ENCODE results near the gene LRRC55. TPM values are rescaled to one million over a fixed set of nuclear protein-coding genes. Genes with fewer than 3 reads are reported as not detected.

LRRC55 gene
- total RNA-seq, 1 experiment from 2014 or later: not detected

DNA sequence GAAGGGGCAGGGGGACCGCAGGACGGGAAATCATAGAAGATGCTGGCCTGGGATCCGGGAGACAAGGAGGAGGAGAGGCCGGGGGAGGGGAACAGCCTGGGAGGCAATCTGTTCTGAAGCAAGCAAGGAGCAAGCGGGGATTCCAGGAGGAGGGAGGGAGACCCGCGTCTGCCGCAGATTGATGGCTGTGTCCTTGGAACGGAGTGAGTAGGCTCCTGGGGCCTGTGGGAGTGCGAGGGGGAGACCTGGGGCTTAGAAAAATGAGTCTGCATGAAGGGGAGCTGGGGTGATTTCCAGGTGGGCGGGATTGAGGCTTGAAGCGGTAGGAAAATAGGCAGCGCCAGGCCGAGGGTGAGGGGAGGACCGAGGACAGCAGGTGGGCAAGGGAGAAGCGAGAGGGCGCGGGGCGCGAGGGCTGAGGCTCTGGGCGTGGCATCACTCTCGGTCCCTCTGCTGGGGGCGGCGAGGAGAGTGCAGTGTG lies 1.6 kb upstream of the LRRC55 start:
- H3K27me3 ChIP-seq (ENCODE audit: control insufficient read depth, insufficient read depth, low read length): peaks cover 9% of the 10 kb centered on the region; the same call in 1 of the 2 replicates
- no peak overlapping the region for H3K27ac ChIP-seq (ENCODE audit: low read length)
- DNase-seq (ENCODE audit: low read depth, low spot score) (no peak), ATAC-seq (no peak)
- POLR2A ChIA-PET: no interaction called here
- no peak overlapping the region for H3K4me3 ChIP-seq (ENCODE audit: low read depth in 2 of 2, low read length in 2 of 2)
- TF ChIP-seq POLR2AphosphoS5 (IDR thresholded peaks at IDR 0.05; ENCODE audit: low read depth, low read length) (no peak), TCF7L2 (IDR thresholded peaks at IDR 0.05; ENCODE audit: low read depth, low read length) (no peak), SIN3A (IDR thresholded peaks at IDR 0.05; ENCODE audit: borderline replicate concordance, insufficient read depth, low read depth, low read length) (no peak)
- TF ChIP-seq, protein P1, sequence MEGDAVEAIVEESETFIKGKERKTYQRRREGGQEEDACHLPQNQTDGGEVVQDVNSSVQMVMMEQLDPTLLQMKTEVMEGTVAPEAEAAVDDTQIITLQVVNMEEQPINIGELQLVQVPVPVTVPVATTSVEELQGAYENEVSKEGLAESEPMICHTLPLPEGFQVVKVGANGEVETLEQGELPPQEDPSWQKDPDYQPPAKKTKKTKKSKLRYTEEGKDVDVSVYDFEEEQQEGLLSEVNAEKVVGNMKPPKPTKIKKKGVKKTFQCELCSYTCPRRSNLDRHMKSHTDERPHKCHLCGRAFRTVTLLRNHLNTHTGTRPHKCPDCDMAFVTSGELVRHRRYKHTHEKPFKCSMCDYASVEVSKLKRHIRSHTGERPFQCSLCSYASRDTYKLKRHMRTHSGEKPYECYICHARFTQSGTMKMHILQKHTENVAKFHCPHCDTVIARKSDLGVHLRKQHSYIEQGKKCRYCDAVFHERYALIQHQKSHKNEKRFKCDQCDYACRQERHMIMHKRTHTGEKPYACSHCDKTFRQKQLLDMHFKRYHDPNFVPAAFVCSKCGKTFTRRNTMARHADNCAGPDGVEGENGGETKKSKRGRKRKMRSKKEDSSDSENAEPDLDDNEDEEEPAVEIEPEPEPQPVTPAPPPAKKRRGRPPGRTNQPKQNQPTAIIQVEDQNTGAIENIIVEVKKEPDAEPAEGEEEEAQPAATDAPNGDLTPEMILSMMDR (IDR thresholded peaks at IDR 0.05): no peak
- TF ChIP-seq, protein P2, sequence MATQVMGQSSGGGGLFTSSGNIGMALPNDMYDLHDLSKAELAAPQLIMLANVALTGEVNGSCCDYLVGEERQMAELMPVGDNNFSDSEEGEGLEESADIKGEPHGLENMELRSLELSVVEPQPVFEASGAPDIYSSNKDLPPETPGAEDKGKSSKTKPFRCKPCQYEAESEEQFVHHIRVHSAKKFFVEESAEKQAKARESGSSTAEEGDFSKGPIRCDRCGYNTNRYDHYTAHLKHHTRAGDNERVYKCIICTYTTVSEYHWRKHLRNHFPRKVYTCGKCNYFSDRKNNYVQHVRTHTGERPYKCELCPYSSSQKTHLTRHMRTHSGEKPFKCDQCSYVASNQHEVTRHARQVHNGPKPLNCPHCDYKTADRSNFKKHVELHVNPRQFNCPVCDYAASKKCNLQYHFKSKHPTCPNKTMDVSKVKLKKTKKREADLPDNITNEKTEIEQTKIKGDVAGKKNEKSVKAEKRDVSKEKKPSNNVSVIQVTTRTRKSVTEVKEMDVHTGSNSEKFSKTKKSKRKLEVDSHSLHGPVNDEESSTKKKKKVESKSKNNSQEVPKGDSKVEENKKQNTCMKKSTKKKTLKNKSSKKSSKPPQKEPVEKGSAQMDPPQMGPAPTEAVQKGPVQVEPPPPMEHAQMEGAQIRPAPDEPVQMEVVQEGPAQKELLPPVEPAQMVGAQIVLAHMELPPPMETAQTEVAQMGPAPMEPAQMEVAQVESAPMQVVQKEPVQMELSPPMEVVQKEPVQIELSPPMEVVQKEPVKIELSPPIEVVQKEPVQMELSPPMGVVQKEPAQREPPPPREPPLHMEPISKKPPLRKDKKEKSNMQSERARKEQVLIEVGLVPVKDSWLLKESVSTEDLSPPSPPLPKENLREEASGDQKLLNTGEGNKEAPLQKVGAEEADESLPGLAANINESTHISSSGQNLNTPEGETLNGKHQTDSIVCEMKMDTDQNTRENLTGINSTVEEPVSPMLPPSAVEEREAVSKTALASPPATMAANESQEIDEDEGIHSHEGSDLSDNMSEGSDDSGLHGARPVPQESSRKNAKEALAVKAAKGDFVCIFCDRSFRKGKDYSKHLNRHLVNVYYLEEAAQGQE (IDR thresholded peaks at IDR 0.05; ENCODE audit: insufficient read depth in 1 of 2, low read depth in 2 of 2, low read length in 1 of 2): no peak
- no peaks in the 10 kb centered on the region for H3K9me3 ChIP-seq (ENCODE audit: control insufficient read depth, insufficient read depth, low read depth, low read length)
- no TSS peak for BruUV-seq (replicated peaks)
- H3K4me1 ChIP-seq (ENCODE audit: control insufficient read depth, insufficient read depth, low read length): no peaks in the 10 kb centered on the region
- CTCF ChIA-PET: no interaction called here
- no peaks in the 10 kb centered on the region for H3K36me3 ChIP-seq (ENCODE audit: control insufficient read depth, insufficient read depth, low read length)
- in situ Hi-C loops (cut with HindIII; ENCODE audit: low pct_unique_long_range_greater_than_20kb, low sequenced_read_pairs): no loop called here
- intact Hi-C loops (cut with micrococcal nuclease; ENCODE audit: unreplicated experiment): no loop called here

GRCh38 chr11:57180964-57181363 lies 789 bp upstream of the LRRC55 start:
- CTCF ChIA-PET: no interaction called here
- 0 out of 2 replicates have a peak, but pooled peaks have one; percentile 58 for ATAC-seq
- Histone ChIP-seq H3K27ac (ENCODE audit: low read length) (no peak overlapping the region), H3K4me3 (ENCODE audit: low read depth in 2 of 2, low read length in 2 of 2) (no peak overlapping the region), H3K27me3 (ENCODE audit: control insufficient read depth, insufficient read depth, low read length) (peaks cover 4% of the 10 kb centered on the region; the same call in 1 of the 2 replicates), H3K36me3 (ENCODE audit: control insufficient read depth, insufficient read depth, low read length) (no peaks in the 10 kb centered on the region), H3K9me3 (ENCODE audit: control insufficient read depth, insufficient read depth, low read depth, low read length) (no peaks in the 10 kb centered on the region), H3K4me1 (ENCODE audit: control insufficient read depth, insufficient read depth, low read length) (no peaks in the 10 kb centered on the region)
- BruUV-seq (replicated peaks): no TSS peak
- TF ChIP-seq, protein P1 (IDR thresholded peaks at IDR 0.05): no peak
- TF ChIP-seq TCF7L2 (IDR thresholded peaks at IDR 0.05; ENCODE audit: low read depth, low read length): no peak
- TF ChIP-seq SIN3A (IDR thresholded peaks at IDR 0.05; ENCODE audit: borderline replicate concordance, insufficient read depth, low read depth, low read length): no peak
- TF ChIP-seq, protein P2 (IDR thresholded peaks at IDR 0.05; ENCODE audit: insufficient read depth in 1 of 2, low read depth in 2 of 2, low read length in 1 of 2): no peak
- no peak for TF ChIP-seq POLR2AphosphoS5 (IDR thresholded peaks at IDR 0.05; ENCODE audit: low read depth, low read length)
- POLR2A ChIA-PET: no interaction called here
- no peak for DNase-seq (ENCODE audit: low read depth, low spot score)
- in situ Hi-C loops (cut with HindIII; ENCODE audit: low pct_unique_long_range_greater_than_20kb, low sequenced_read_pairs) (no loop called here), intact Hi-C loops (cut with micrococcal nuclease; ENCODE audit: unreplicated experiment) (no loop called here)
